Activated CD8-positive, alpha-beta memory T cell treated with anti-CD3 and anti-CD28 coated beads for 36 hours (primary cell): ENCODE data around the gene RBMS2. TPM values are rescaled to one million over a fixed set of nuclear protein-coding genes. Genes with fewer than 3 reads are reported as not detected.

Source experiments
- CTCF ChIA-PET: fragments of 350-600 bp; sonication (Branson Sonifier 250); formaldehyde crosslinking; loops from one replicate; lab custom pipeline; 2021; ENCODE audit warnings: antibody characterized with exemption; lab: Charles Lee
- POLR2A ChIA-PET: fragments of 350-600 bp; sonication (Branson Sonifier 250); formaldehyde crosslinking; loops from one replicate; lab custom pipeline; 2021; ENCODE audit warnings: antibody characterized with exemption; lab: Charles Lee
- total RNA-seq, 2 experiments: library from RNA; stranded (reverse); gene quantifications; one replicate each; pipeline ENCODE4 v1.2.3, GENCODE V29; 2021

RBMS2 gene
- total RNA-seq, 2 experiments from 2014 or later, result 4.8 to 5.1 TPM

DNA sequence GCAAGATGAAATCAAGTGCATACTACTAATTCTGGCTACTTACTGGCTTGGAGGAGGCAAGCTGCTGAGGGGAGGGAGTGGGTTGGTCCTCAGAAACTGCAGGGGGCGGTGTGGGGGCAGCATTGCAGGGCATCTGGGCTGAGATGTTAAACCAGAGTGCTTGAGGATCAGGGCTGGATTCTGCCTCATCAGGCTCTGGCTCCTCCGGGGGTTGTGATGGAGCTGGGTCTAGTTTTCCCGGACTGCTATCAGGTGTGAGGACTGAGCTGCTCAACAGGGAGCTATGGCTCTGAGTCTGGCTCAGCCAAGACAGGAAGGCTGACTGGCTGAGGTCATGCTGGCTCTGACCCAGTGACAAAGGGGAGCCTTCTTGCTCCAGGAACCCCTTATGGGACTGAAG is 79.9 kb downstream of the RBMS2 start:
- POLR2A ChIA-PET, result no interaction called here

DNA sequence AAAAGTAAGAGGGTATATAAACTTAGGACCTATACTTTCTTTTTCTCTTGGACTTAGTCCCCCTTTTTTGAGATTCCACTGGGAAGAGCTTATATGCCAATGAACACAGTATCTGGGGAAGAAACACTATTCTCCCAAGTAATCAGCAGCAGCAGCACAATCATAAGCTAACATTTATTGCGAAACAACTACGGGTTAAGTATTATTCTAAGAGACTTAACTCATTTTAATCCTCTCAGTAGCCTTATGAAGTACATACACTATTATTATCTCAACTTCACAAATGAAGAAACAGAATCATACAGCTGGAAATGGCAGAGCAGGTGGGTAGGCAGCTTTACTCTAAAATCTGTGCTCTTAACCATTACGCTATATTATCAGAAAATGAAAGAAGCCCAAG is 80.6 kb downstream of the RBMS2 start:
- CTCF ChIA-PET, result interaction anchor here (0.8 to 1.2 kb wide), 2 partner anchors 77 to 88 kb away, joined by 3 read pairs; no protein-coding TSS in a partner anchor
- POLR2A ChIA-PET, result no interaction called here

More for the DNA sequence above, 79.9 kb downstream of the RBMS2 start:
- CTCF ChIA-PET, result interaction anchor here (0.8 to 1.2 kb wide), 3 partner anchors 21 to 88 kb away, joined by 3 read pairs; no protein-coding TSS in a partner anchor

DNA sequence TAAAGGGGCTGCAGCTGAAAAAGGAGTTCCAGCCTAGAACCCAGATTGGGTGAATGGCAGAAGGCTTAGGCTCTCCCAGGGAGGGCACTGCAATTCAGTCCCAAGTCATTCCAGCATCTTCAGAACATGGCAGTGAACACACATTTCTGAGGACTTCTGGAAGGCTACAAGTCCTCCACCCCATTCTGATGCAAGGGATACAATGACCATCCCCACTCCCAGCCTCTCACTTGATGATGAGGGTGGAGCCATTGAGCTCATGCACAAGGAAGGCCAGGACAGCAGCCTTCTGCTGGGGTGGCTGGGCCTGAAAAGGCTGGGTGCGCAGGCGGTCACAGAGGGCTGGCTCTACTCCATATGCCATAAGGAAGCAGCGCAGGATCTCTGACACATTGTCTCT is 82.7 kb downstream of the RBMS2 start:
- CTCF ChIA-PET, result no interaction called here
- POLR2A ChIA-PET, result interaction anchor here (0.5 kb wide), 1 partner anchor 114 kb away, joined by 4 read pairs; no protein-coding TSS in a partner anchor

DNA sequence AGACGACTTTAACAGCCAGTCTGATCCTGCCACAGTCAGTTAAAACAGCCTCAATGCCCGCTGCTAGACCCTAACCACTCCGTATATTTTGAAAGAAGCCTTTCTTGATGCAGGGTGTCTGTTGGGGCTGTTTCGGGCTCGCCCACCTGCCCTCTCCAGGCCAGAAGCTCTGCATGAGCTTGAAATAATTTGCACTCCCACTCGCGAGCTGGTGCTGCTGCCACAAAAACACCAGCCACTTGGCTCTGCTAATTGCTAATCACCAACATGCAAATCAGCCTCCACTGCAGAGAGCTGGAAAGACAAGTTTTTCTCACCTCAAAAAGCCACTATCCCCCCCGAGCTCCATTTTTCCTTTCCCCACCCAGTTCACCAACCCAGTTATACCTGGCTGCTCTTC is 93.0 kb downstream of the RBMS2 start:
- ChIA-PET CTCF (interaction anchor here (1.1 to 2.0 kb wide), 2 partner anchors 18 to 21 kb away, joined by 3 to 5 read pairs; no protein-coding TSS in a partner anchor), POLR2A (interaction anchor here (0.7 kb wide), 1 partner anchor 15 kb away, joined by 3 read pairs; no protein-coding TSS in a partner anchor)

DNA sequence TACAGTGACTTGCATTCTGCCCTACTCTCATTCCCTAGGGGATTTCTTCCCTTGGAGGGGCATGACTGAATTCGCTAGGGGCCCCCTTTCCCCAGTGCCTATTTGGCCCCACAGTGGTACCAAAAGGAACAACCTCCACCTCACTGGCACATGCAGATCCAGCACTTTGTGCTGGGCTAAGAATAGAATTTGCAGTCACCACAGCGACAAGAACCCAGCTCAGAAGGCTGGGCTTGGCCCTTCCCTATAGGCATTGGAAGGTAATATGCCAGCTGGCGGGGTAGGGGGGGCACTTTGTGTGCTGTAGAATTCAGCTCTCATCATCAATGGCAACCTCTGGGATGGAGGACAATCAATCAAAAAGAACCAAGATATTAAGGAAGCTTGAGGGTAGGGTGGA is 94.6 kb downstream of the RBMS2 start:
- ChIA-PET POLR2A (no interaction called here), CTCF (interaction anchor here (2.0 kb wide), 1 partner anchor 20 kb away, joined by 5 read pairs; no protein-coding TSS in a partner anchor)

DNA sequence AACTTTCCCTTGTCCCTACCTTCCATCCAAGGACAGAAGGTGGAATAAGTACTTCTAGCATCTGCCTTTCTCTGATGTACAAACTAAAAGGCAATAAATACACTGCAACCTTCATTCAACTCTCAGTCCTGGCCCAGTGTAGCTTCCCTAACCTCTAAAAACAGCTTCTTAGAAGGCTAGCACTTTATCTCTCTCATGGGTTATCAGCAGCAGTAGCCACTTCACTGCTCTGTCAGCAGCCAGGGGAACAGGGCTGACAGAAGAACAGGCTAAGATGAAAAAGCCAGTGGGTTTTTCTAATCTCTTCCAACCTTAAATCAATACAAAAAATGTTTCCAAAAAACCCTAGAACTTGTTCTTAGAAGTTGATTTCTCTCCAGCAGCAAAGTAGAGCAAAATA is 95.3 kb downstream of the RBMS2 start:
- POLR2A ChIA-PET, result no interaction called here
- CTCF ChIA-PET, result no interaction called here

DNA sequence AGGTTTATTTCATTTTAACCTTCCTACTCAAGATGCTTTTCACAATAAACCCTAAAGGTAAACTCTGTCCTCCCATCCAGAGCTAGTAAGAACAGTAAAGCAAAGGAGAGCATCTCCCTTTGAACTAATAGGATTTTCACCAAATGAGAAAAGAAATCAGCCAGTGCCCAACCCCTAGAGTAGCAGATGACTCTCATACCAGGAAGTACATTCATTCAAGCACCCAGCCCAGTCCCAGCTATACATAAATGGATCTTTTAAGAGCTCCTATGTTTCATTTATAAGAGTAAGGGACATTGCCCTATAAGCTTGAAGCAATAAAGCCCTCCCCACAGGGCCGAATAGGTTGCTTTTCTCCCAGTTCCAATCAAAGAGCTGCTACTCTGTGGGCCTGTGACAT is 100.9 kb downstream of the RBMS2 start:
- POLR2A ChIA-PET, result interaction anchor here (1.2 kb wide), 1 partner anchor 17 kb away, joined by 3 read pairs; no protein-coding TSS in a partner anchor
- CTCF ChIA-PET, result interaction anchor here (0.6 kb wide), 1 partner anchor 22 kb away, joined by 3 read pairs; no protein-coding TSS in a partner anchor

DNA sequence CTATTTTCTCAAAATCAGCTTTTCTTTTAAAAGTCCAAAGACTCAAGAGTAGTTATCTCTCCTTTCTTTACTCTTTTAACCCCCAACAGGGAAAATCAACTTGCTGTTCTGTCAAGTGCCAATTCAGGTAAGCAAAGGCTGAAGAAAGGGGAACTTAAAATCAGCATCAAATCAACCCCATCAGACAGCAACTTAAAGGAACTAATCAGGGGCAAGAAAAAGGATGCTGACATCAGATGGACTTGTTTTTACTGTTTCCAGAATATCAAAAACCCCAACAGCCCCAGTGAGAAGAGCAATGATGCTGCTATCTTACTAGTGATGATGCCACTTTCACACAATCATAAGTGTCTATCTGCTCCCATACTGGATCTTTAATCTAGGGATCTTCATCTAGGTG is 105.1 kb downstream of the RBMS2 start:
- ChIA-PET POLR2A (no interaction called here), CTCF (no interaction called here)

DNA sequence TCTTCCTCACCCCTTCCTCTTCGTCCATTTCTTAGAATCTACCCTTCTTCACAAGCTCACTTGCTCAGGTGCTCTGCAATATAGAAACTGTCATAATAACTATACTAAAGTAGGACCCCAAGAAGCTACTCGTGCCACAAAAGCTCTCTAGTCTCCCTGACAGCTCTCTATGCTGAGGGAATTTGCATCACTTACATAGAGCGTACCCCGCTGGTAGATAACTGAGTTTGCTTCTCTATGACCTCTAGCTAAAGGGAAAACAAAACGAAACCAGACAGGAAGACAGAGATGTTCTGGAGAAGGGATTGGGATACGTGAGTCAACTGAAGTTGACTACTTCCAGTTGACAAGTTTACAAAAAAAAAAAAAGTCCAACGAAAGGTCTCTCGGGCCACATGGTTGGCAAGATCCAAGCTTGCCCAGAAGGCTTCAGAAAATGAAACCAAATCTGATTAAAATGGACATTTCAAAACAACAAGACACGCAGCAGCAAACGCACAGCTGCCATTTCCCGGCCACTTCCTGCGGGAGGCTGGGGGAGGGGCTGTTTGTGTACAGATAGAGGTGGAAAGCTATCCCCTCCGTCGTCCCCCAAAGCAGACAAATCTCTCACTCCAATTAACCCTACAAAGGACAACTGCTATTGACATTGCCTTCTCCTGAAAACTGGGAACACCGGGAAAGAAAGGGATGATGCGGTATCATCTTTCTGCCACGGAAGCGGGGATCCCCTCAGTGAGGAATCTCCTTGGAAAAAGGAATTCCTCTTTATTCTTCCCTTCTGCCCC is 107.2 kb downstream of the RBMS2 start:
- ChIA-PET POLR2A (interaction anchor here (0.6 to 2.2 kb wide), 13 partner anchors 9 to 482 kb away, joined by 3 to 15 read pairs (median 4); partner anchors contain the start of genes ATP5F1B, NACA, PTGES3 and STAT6), CTCF (interaction anchor here (0.6 to 1.8 kb wide), 3 partner anchors 55 to 107 kb away, joined by 3 to 4 read pairs (median 4); partner anchors contain the start of gene RBMS2)

DNA sequence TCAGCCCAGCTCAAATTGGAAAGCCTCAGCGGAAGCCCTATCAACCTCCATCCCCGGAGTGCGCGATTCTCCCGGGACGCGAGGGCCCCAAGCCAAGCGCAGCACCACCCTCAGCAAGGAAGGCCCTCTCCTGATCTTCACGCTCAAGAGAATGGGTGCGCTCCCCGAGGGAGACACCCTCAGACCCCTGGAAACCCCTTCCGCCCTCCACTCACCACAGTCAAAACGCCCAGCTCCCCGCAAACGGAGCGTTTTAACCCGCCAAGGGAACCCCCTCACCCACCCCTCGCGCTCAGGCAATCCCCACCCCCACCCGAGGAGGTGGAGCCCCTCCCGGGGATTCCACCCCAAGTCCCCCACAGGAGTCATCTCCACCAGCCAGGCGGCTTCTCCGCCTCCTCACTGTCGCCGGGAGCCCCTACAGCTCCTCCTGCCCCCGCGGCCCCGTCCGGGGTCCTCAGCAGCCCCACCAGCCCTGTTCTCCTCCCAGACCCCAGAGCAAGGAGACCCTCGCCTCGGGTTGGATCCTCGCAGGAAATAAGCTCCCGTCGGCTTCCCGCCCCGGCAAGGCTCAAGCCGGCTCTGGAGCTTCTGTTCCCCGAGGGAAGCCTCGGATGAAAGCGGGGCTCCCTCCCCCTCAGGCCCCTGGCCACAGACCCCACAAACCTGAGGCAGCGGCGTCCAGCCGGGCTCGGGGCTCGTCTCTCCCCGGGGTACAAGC is 108.0 kb downstream of the RBMS2 start:
- CTCF ChIA-PET, result interaction anchor here (0.6 to 1.8 kb wide), 4 partner anchors 54 to 108 kb away, joined by 3 to 4 read pairs (median 4); partner anchors contain the start of gene RBMS2
- POLR2A ChIA-PET, result interaction anchor here (0.6 to 2.2 kb wide), 8 partner anchors 10 to 482 kb away, joined by 3 to 15 read pairs (median 4); partner anchors contain the start of genes ATP5F1B, NACA, PTGES3 and STAT6

DNA sequence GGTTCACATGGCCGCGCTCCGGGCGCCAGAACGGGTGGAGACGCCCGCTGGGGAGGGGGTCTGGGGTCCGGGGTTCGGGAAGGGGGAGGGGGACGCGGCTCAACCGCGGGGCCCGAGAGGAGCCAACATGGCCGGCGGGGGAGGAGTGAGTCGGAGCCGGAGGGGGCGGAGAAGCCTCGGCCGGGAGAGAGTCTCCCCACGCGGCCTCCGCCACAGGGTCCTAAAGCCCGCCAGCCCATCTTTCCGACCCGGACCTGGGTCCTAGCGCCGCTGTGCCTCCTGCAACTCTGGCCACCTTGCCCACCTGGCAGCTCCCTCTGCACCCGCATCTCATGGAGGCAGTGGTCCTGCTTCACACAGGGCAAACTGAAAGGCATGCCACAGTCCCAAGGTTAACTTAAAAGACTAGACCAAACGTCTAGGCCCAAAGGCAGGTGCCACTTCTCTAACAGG is 108.6 kb downstream of the RBMS2 start, which contains the start of gene BAZ2A:
Gene BAZ2A (minus strand): TSS at position 147 of the 453 bp plus-strand sequence. CDS start 12,796 bp downstream, outside the sequence.
- CTCF ChIA-PET, result interaction anchor here (0.6 to 1.3 kb wide), 3 partner anchors 55 to 310 kb away, joined by 3 read pairs; partner anchors contain the start of gene RBMS2
- POLR2A ChIA-PET, result interaction anchor here (1.3 to 2.2 kb wide), 2 partner anchors 15 to 58 kb away, joined by 9 to 15 read pairs; partner anchors contain the start of genes ATP5F1B and PTGES3

DNA sequence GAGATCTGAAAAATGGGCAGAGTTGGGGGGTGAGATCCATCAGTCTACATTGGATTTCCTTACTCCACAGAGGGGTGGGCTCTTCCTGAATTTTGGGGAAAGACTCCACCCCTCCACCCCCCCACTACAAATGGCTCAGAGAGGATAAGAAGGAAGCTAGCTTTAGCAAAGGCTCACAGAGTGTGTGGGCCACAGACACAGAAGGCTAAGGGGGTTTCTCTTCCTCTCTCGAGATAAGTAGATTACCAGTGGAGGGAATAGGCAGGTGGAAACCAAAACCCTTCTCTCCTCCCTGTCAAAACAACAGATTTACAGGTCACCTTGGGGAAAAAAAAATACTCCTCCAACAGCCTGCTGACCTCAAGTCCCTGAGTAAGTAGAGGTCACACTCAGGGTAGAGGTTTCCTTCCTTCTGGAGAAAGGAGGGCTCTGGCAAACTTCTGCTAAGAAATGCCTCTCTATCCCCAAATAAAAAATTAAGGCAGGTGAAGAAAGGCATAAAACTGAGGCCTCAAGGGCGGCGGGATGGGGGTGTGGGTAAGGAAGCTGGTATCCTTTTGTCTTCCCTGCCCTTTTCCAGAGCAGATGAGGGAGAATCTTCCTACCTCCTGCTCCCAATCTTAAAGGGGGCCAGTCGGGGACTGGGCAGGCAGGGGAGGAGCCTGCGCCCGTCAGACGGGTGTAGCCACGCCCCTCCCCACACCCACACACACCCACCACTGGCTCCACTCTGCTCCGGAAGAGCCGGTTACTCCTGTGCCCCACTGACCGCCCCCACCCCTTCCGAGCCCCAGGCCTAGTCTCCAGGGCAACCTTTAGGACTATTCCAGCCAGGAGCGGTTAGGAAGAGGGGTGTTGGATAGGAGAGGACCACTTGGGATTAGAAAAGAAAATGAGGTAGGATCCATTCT is 110.4 kb downstream of the RBMS2 start:
- CTCF ChIA-PET, result interaction anchor here (0.6 to 1.4 kb wide), 2 partner anchors 18 to 710 kb away, joined by 3 read pairs; no protein-coding TSS in a partner anchor

DNA sequence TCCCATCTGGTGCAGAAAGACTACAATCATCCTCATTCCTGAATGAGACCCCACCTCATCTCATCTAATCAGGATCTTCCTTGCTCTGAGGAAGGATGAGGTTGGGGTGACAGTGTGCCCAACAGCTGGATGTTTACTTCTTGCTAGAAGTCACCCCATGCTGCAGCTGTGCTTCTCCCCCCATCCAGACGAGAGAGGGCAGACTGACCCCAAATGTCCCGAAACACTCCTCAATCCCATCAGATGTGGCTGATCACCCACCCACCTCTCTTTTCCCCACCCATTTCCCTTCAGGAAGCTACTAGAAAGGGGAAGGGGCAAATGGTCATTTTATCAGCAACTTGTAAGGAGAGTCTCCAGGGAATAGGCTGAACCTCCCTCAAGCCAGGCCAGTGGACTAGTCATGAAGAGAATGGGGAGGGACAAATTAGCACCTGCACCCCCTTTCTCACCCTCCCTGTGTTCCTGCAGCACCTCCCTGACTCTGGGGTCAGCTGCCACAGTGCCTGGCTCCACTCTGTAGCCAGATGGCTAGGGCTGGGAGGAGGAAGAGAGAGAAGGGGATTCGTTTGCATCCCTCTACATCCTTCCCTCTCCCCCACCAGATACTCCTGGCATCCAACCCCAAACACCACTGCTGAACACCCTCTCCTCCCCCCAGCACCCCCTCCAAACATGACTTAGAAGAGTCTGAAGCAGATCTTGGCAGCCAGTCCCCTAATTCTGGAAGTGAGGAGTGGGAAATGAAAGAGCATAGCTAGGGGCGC is 111.3 kb downstream of the RBMS2 start:
- ChIA-PET POLR2A (no interaction called here), CTCF (interaction anchor here (1.4 kb wide), 1 partner anchor 19 kb away, joined by 3 read pairs; no protein-coding TSS in a partner anchor)

More for the DNA sequence above, 110.4 kb downstream of the RBMS2 start:
- POLR2A ChIA-PET, result no interaction called here

DNA sequence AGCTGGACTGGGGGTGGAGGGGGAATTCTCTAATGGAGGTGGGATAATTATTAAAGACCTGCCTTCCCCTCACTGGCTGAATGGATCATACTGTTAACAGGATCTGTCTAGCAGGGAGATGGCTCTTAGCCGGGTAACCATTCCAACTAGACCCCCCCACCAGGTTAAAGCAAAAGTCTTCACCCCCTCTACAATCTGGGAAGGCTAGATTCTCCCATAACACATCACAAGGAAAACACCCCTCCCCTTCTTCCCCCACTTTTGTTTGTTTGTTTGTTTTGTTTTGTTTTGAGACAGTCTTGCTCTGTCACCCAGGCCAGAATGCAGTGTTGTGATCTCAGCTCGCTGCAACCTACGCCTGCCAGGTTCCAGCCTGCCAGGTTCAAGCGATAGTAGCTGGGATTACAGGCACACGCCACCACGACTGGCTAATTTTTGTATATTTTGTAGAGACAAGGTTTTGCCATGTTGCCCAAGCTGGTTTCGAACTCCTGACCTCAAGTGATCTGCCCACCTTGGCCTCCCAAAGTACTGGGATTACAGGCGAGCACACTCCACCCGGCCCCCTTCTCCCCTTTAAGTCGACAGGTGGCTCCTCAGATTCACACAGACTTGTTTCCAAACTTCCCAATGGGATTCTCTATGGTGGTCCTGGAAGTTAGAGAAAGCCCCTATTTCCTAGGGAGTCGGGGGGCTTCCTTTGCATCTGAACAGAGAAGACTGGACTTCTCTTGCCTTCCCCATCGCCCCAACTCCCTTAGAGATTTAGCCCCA is 112.0 kb downstream of the RBMS2 start:
- ChIA-PET POLR2A (no interaction called here), CTCF (interaction anchor here (0.5 to 3.7 kb wide), 2 partner anchors 53 to 387 kb away, joined by 3 to 19 read pairs; partner anchors contain the start of gene PTGES3)

DNA sequence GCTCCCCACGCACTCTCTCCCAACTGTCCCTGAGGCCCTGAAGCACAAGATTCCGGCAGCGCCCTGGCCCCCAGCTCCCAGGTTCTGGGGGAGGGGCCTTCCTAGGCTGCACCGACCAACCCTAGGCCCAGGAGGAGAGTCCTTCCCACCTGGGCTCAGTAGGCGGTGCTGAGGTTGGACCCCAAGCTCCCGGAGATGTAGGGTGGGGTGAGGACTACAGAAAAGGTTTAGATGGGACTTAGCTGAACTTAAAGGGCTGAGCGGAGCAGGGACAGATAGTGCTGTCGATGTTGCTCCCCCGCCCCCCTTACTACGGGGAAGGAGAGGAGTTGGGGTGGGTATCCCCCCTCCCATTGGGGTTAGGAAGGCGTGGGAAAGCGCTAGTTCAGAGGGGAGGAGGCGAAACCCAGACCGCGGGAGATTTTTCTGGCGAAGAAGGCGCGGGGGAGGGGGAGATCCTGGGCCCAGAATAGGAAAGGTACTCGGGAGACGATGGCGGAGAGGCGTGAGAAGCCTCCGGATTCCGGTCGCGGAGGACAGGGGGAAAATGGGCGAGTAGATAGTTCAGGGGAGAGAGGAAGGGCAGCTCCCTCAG is 112.7 kb downstream of the RBMS2 start:
- ChIA-PET POLR2A (interaction anchor here (1.4 to 3.2 kb wide), 2 partner anchors 11 to 54 kb away, joined by 5 to 25 read pairs; partner anchors contain the start of genes ATP5F1B and PTGES3), CTCF (interaction anchor here (0.5 to 3.7 kb wide), 4 partner anchors 11 to 387 kb away, joined by 3 to 21 read pairs (median 13); partner anchors contain the start of genes ATP5F1B and PTGES3)
